ENCODE measurements around the gene EFHD1. TPM values are rescaled to one million over a fixed set of nuclear protein-coding genes. Genes with fewer than 3 reads are reported as not detected.
"Not testable (repeated sequence)": the region's sequence is repeated elsewhere in the genome, so short reads cannot be mapped to it uniquely, and the experiment has no call there.

Gene EFHD1
- total and polyA plus RNA-seq, 4 experiments from 2014 or later: 1.4 to 3.6 (median 1.5) TPM

DNA sequence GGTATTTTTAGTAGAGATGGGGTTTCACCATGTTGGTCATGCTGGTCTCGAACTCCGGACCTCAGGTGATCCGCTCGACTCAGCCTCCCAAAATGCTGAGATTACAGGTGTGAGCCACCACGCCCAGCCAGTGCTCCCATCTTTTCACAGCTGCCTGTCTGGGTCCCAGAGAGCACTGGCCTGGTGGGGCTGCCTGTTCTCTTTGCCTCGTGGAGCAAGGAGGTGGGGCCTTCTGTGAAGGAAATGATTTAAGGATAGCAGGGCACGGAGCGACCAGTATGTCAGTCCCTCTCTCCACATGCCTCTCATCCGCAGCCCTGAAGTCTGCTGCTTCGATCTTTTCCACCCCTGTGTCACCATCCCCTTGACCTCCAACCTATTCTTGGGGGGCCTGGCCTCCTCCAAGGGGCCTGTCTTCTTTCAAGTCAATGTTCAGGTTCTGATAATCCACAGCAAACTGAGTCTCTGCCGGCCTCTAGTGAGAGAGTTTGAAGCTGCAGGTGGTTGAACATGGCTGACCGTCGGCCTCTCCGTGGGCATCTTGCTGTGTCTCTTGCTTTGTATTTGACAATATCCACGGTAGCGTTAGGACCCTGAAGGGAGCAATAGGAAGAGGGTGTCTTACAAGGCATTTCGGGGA lies 35.5 kb downstream of the EFHD1 start:
- CTCF ChIA-PET (ENCODE audit: partially characterized antibody): no interaction called here

DNA sequence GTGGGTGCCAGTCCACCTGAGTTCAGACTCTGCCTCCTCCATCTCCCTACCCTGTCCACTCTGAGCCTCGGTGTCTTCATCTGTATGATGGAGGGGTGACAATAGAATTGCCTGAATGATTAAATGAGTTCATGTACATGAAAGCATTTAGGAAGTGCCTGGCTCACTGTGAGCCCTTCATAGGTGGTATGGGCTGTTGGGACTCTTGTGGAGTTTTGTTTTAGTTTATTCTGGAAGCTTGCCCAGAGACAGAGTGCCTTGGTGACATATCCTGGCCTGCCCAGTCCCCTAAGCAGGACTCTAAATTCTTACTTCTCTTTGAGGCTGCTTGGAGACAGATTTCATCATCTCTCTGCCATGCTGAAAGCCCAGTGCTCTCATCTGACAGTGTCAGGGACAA lies 39.2 kb downstream of the EFHD1 start:
- Mint-ChIP-seq H3K36me3 (no peaks in the 10 kb centered on the region), H3K9me3 (no peaks in the 10 kb centered on the region), H3K27ac (peak overlapping the region in 1 of 7 donors; percentile 15), H3K27me3 (peaks cover 0 to 9% of the 10 kb centered on the region in 2 donors), H3K4me3 (no peak overlapping the region), H3K4me1 (no peaks in the 10 kb centered on the region)
- DNase-seq: no peak
- no peaks in the 10 kb centered on the region for H3K27me3 ChIP-seq (ENCODE audit: insufficient read depth, low read length)
- CTCF ChIA-PET (ENCODE audit: partially characterized antibody): no interaction called here
- no peaks in the 10 kb centered on the region for H3K36me3 ChIP-seq (ENCODE audit: insufficient read depth, low read length)
- no peak overlapping the region for H3K4me3 ChIP-seq (ENCODE audit: low read length in 2 of 2)
- POLR2A ChIA-PET (ENCODE audit: partially characterized antibody): no interaction called here
- no peak overlapping the region for H3K27ac ChIP-seq (ENCODE audit: low read depth, low read length)
- intact Hi-C loops (cut with micrococcal nuclease): no loop called here
- H3K4me1 ChIP-seq (ENCODE audit: insufficient read depth, low read length): no peaks in the 10 kb centered on the region
- no peaks in the 10 kb centered on the region for H3K9me3 ChIP-seq (ENCODE audit: control insufficient read depth in 1 of 2, low read length in 2 of 2)

More for the DNA sequence above, 35.5 kb downstream of the EFHD1 start:
- H3K27ac ChIP-seq (ENCODE audit: low read depth, low read length): no peak overlapping the region
- Mint-ChIP-seq H3K36me3 (no peaks in the 10 kb centered on the region), H3K4me3 (peak overlapping the region in 1 of 8 donors; percentile 14), H3K4me1 (no peaks in the 10 kb centered on the region), H3K27me3 (peaks cover 0 to 7% of the 10 kb centered on the region in 2 donors), H3K27ac (peak overlapping the region in 1 of 7 donors; percentile 37), H3K9me3 (no peaks in the 10 kb centered on the region)
- H3K9me3 ChIP-seq (ENCODE audit: control insufficient read depth in 1 of 2, low read length in 2 of 2): no peaks in the 10 kb centered on the region
- H3K27me3 ChIP-seq (ENCODE audit: insufficient read depth, low read length): no peaks in the 10 kb centered on the region
- intact Hi-C loops (cut with micrococcal nuclease): no loop called here
- H3K4me1 ChIP-seq (ENCODE audit: insufficient read depth, low read length): no peaks in the 10 kb centered on the region
- no peak overlapping the region for H3K4me3 ChIP-seq (ENCODE audit: low read length in 2 of 2)
- DNase-seq: no peak
- POLR2A ChIA-PET (ENCODE audit: partially characterized antibody): no interaction called here
- H3K36me3 ChIP-seq (ENCODE audit: insufficient read depth, low read length): no peaks in the 10 kb centered on the region

DNA sequence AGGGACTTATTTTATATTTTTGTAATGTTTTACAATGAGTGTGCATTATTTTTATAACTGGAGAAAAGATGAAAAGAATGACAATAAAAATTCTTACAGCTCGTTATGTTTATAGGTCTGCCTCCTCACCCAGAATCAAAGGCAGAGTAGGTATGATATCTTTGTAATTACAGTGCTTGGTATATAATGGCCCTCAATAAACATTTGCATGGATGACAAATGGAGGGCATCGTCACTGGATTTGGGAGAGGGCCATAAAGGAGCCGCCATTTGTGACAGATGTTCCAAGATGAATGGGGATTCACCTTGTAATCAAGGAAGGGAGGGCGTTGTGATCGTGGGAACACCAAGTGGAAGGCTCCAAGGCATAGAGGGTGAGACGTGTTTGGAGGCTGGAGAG lies 41.1 kb downstream of the EFHD1 start:
- no peaks in the 10 kb centered on the region for H3K9me3 ChIP-seq (ENCODE audit: control insufficient read depth in 1 of 2, low read length in 2 of 2)
- H3K4me1 Mint-ChIP-seq: no peaks in the 10 kb centered on the region
- intact Hi-C loops (cut with micrococcal nuclease): no loop called here
- ChIA-PET CTCF (ENCODE audit: partially characterized antibody) (no interaction called here), POLR2A (ENCODE audit: partially characterized antibody) (no interaction called here)
- DNase-seq: no peak
- H3K27ac ChIP-seq (ENCODE audit: low read depth, low read length): no peak overlapping the region
- no peaks in the 10 kb centered on the region for H3K27me3 ChIP-seq (ENCODE audit: insufficient read depth, low read length)
- H3K4me3 ChIP-seq (ENCODE audit: low read length in 2 of 2): no peak overlapping the region
- no peaks in the 10 kb centered on the region for H3K4me1 ChIP-seq (ENCODE audit: insufficient read depth, low read length)
- H3K27ac Mint-ChIP-seq: no peak overlapping the region
- no peak overlapping the region for H3K4me3 Mint-ChIP-seq
- no peaks in the 10 kb centered on the region for H3K9me3 Mint-ChIP-seq
- no peaks in the 10 kb centered on the region for H3K36me3 ChIP-seq (ENCODE audit: insufficient read depth, low read length)
- H3K27me3 Mint-ChIP-seq: peaks cover 1 to 8% of the 10 kb centered on the region in 2 donors
- no peaks in the 10 kb centered on the region for H3K36me3 Mint-ChIP-seq

DNA sequence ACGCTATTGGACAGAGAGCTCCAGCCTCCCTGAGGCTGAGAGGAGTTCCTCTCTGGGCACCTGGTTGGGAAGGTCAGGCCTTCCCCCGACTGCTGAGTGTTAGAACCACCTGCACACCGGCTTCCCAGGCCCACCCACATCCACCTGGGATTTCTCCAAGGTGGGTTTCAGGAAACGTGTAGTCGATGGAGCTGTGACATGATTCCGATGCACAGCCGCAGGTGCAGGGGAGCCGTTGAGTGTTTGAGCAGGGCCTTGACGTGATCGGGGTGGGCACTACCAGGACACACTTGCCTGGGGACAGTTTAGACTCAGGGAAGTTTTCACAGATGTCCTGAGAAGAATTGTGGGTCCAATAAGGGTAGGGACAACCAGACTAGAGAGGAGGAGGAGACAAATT lies 42.0 kb downstream of the EFHD1 start:
- H3K9me3 ChIP-seq (ENCODE audit: control insufficient read depth in 1 of 2, low read length in 2 of 2): no peaks in the 10 kb centered on the region
- ChIA-PET POLR2A (ENCODE audit: partially characterized antibody) (no interaction called here), CTCF (ENCODE audit: partially characterized antibody) (no interaction called here)
- no peak overlapping the region for H3K4me3 ChIP-seq (ENCODE audit: low read length in 2 of 2)
- H3K9me3 Mint-ChIP-seq: no peaks in the 10 kb centered on the region
- H3K4me3 Mint-ChIP-seq: no peak overlapping the region
- H3K27ac Mint-ChIP-seq: no peak overlapping the region
- intact Hi-C loops (cut with micrococcal nuclease): no loop called here
- no peaks in the 10 kb centered on the region for H3K4me1 Mint-ChIP-seq
- peaks cover 1 to 9% of the 10 kb centered on the region in 2 donors for H3K27me3 Mint-ChIP-seq
- no peaks in the 10 kb centered on the region for H3K4me1 ChIP-seq (ENCODE audit: insufficient read depth, low read length)
- no peak overlapping the region for H3K27ac ChIP-seq (ENCODE audit: low read depth, low read length)
- no peak for DNase-seq
- no peaks in the 10 kb centered on the region for H3K36me3 Mint-ChIP-seq
- H3K36me3 ChIP-seq (ENCODE audit: insufficient read depth, low read length): no peaks in the 10 kb centered on the region
- H3K27me3 ChIP-seq (ENCODE audit: insufficient read depth, low read length): no peaks in the 10 kb centered on the region

DNA sequence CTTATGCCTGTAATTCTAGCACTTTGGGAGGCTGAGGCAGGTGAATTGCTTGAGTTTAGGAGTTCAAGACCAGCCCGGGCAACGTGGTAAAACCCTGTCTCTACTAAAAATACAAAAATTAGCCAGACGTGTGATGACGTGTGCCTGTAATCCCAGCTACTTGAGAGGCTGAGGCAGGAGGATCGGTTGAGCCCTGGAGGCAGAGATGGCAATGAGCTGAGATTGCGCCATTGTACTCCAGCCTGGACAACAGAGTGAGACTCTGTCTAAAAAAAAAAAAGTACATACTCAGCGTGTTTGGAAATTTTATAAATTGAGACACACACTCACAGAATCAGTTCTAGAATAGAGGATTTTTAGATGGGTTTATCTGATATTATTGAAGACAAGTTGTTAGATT lies 46.6 kb downstream of the EFHD1 start:
- peaks cover 7 to 11% of the 10 kb centered on the region in 2 donors for H3K27me3 Mint-ChIP-seq
- CTCF ChIA-PET (ENCODE audit: partially characterized antibody): no interaction called here
- H3K27me3 ChIP-seq (ENCODE audit: insufficient read depth, low read length): peaks cover 5% of the 10 kb centered on the region
- H3K36me3 ChIP-seq (ENCODE audit: insufficient read depth, low read length): no peaks in the 10 kb centered on the region
- no peak overlapping the region for H3K27ac Mint-ChIP-seq
- intact Hi-C loops (cut with micrococcal nuclease): no loop called here
- H3K4me3 Mint-ChIP-seq: no peak overlapping the region
- H3K27ac ChIP-seq (ENCODE audit: low read depth, low read length): no peak overlapping the region
- POLR2A ChIA-PET (ENCODE audit: partially characterized antibody): no interaction called here
- no peaks in the 10 kb centered on the region for H3K36me3 Mint-ChIP-seq
- DNase-seq: no peak
- H3K9me3 Mint-ChIP-seq: no peaks in the 10 kb centered on the region
- H3K4me1 Mint-ChIP-seq: no peaks in the 10 kb centered on the region
- H3K9me3 ChIP-seq (ENCODE audit: control insufficient read depth in 1 of 2, low read length in 2 of 2): no peaks in the 10 kb centered on the region
- H3K4me1 ChIP-seq (ENCODE audit: insufficient read depth, low read length): no peaks in the 10 kb centered on the region
- no peak overlapping the region for H3K4me3 ChIP-seq (ENCODE audit: low read length in 2 of 2)

DNA sequence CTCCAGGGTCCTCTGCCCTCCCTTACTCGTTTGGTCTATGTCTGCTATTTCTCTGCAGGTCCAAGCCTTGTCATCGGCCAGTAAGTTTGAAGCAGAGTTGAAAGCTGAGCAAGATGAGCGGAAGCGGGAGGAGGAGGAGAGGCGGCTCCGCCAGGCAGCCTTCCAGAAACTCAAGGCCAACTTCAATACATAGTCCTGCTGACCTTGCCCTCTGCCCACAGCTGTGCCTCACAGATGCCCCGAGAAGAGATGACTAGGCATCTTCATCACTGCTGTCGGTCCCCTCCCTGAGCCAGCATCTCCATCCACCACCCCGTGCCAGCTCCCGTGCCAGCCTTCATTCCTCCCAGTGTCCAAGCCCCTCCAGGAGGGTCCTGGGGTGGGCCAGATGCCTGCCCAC lies 48.1 kb downstream of the EFHD1 start:
- CTCF ChIA-PET (ENCODE audit: partially characterized antibody): no interaction called here
- no peak overlapping the region for H3K4me3 ChIP-seq (ENCODE audit: low read length in 2 of 2)
- Mint-ChIP-seq H3K4me1 (no peaks in the 10 kb centered on the region), H3K9me3 (no peaks in the 10 kb centered on the region), H3K27ac (no peak overlapping the region), H3K36me3 (no peaks in the 10 kb centered on the region), H3K27me3 (peaks cover 7 to 10% of the 10 kb centered on the region in 2 donors), H3K4me3 (no peak overlapping the region)
- POLR2A ChIA-PET (ENCODE audit: partially characterized antibody): no interaction called here
- H3K36me3 ChIP-seq (ENCODE audit: insufficient read depth, low read length): no peaks in the 10 kb centered on the region
- no peaks in the 10 kb centered on the region for H3K9me3 ChIP-seq (ENCODE audit: control insufficient read depth in 1 of 2, low read length in 2 of 2)
- intact Hi-C loops (cut with micrococcal nuclease): no loop called here
- no peak overlapping the region for H3K27ac ChIP-seq (ENCODE audit: low read depth, low read length)
- peaks cover 5% of the 10 kb centered on the region for H3K27me3 ChIP-seq (ENCODE audit: insufficient read depth, low read length)
- DNase-seq: no peak
- no peaks in the 10 kb centered on the region for H3K4me1 ChIP-seq (ENCODE audit: insufficient read depth, low read length)

DNA sequence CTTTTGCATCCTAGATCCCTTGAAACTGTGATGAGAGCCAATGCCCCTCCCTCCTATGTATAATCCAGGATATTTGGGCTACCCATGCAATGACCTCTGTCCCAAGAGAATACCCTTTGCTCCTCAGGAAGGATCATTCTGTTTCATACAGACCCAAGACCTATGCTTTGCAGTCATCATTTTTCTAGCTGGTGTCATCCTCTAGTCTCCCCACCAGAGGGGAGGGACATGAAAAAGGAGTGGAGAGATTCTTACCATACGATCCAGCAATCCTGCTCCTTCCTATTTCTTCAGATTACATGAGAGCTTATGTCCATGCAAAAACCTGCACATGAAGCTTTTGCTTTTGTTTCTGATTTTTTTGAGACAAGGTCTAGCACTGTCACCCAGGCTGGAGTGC lies 50.0 kb downstream of the EFHD1 start:
- Mint-ChIP-seq H3K4me1 (no peaks in the 10 kb centered on the region), H3K36me3 (no peaks in the 10 kb centered on the region), H3K4me3 (no peak overlapping the region), H3K9me3 (no peaks in the 10 kb centered on the region), H3K27ac (no peak overlapping the region), H3K27me3 (peaks cover 7 to 9% of the 10 kb centered on the region in 2 donors)
- H3K27ac ChIP-seq (ENCODE audit: low read depth, low read length): no peak overlapping the region
- DNase-seq: no peak
- H3K9me3 ChIP-seq (ENCODE audit: control insufficient read depth in 1 of 2, low read length in 2 of 2): no peaks in the 10 kb centered on the region
- H3K27me3 ChIP-seq (ENCODE audit: insufficient read depth, low read length): peaks cover 5% of the 10 kb centered on the region
- CTCF ChIA-PET (ENCODE audit: partially characterized antibody): no interaction called here
- no peaks in the 10 kb centered on the region for H3K36me3 ChIP-seq (ENCODE audit: insufficient read depth, low read length)
- H3K4me3 ChIP-seq (ENCODE audit: low read length in 2 of 2): no peak overlapping the region
- POLR2A ChIA-PET (ENCODE audit: partially characterized antibody): no interaction called here
- no peaks in the 10 kb centered on the region for H3K4me1 ChIP-seq (ENCODE audit: insufficient read depth, low read length)
- intact Hi-C loops (cut with micrococcal nuclease): no loop called here

DNA sequence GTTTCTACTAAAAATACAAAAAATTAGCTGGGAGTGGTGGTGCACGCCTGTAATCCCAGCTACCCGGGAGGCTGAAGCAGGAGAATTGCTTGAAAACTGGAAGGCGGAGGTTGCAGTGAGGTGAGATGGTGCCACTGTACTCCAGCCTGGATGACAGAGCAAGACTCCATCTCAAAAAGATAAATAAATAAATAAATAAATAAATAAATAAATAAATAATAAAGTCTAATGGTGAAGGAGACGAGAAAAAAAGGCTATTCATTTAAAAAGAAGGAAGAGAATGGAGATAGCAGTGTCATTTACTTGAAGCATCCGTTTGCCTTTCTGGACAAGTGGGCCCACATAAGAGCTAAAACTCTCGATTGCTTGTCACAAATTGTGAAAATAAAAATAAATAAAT lies 52.0 kb downstream of the EFHD1 start:
- H3K9me3 ChIP-seq (ENCODE audit: control insufficient read depth in 1 of 2, low read length in 2 of 2); H3K4me1 Mint-ChIP-seq; H3K27ac ChIP-seq (ENCODE audit: low read depth, low read length); CTCF ChIA-PET (ENCODE audit: partially characterized antibody); intact Hi-C loops (cut with micrococcal nuclease); H3K36me3 Mint-ChIP-seq; H3K4me3 Mint-ChIP-seq; H3K27me3 ChIP-seq (ENCODE audit: insufficient read depth, low read length); H3K36me3 ChIP-seq (ENCODE audit: insufficient read depth, low read length); H3K4me1 ChIP-seq (ENCODE audit: insufficient read depth, low read length); DNase-seq; H3K27me3 Mint-ChIP-seq; H3K9me3 Mint-ChIP-seq; H3K4me3 ChIP-seq (ENCODE audit: low read length in 2 of 2); POLR2A ChIA-PET (ENCODE audit: partially characterized antibody): not testable (repeated sequence)
- peak overlapping the region in 1 of 7 donors; percentile 7 for H3K27ac Mint-ChIP-seq

Measured in CD4-positive, alpha-beta memory T cell (primary cell).